Type B pancreatic cell (in vitro differentiated cells): Measurements from ENCODE around the gene ELFN1. TPM values are rescaled to one million over a fixed set of nuclear protein-coding genes. Genes with fewer than 3 reads are reported as not detected.

ENCODE experiments used
- DNase-seq: peaks from one replicate; pipeline ENCODE4 v3.0.0; 2021; ENCODE audit warnings: mixed read lengths; ENCODE audit not compliant: unreplicated experiment; ENCODE audit errors: extremely low spot score
- H3K27ac Mint-ChIP-seq: 2 replicates; pipeline ENCODE4 v1.8.0; 2021; ENCODE audit warnings: mild to moderate bottlenecking, mixed read lengths
- H3K27me3 Mint-ChIP-seq: 2 replicates; pipeline ENCODE4 v1.8.0; 2021; ENCODE audit warnings: mixed read lengths
- H3K36me3 Mint-ChIP-seq: 2 replicates; pipeline ENCODE4 v1.8.0; 2021; ENCODE audit warnings: mixed read lengths
- H3K4me1 Mint-ChIP-seq: one replicate; pipeline ENCODE4 v1.8.0; 2021; ENCODE audit warnings: mixed read lengths; ENCODE audit not compliant: unreplicated experiment
- H3K4me3 Mint-ChIP-seq: 2 replicates; pipeline ENCODE4 v1.8.0; 2021; ENCODE audit warnings: mild to moderate bottlenecking, mixed read lengths
- H3K9me3 Mint-ChIP-seq: 2 replicates; pipeline ENCODE4 v1.8.0; 2021; ENCODE audit warnings: mixed read lengths
- total RNA-seq: library from RNA; stranded (reverse); gene quantifications from 2 replicates; pipeline ENCODE4 v1.2.1, GENCODE V29; 2021; ENCODE audit warnings: low replicate concordance
- TF ChIP-seq, protein P1 (sequence below): fragments of 200-600 bp; sonication (generic); conservative IDR thresholded peaks from 2 replicates; pipeline ENCODE4 v1.5.0; 2021; ENCODE audit warnings: antibody characterized with exemption, mild to moderate bottlenecking

The ELFN1 gene
- total RNA-seq, 1 donor from 2014 or later, result 5.8 TPM

- Mint-ChIP-seq H3K9me3 (peaks cover 7% of the 10 kb centered on the region), H3K36me3 (peaks cover 7% of the 10 kb centered on the region), H3K4me3 (no peak overlapping the region), H3K4me1 (peaks cover 1% of the 10 kb centered on the region), H3K27ac (no peak overlapping the region), H3K27me3 (peaks cover 7% of the 10 kb centered on the region)
- TF ChIP-seq, protein P1, sequence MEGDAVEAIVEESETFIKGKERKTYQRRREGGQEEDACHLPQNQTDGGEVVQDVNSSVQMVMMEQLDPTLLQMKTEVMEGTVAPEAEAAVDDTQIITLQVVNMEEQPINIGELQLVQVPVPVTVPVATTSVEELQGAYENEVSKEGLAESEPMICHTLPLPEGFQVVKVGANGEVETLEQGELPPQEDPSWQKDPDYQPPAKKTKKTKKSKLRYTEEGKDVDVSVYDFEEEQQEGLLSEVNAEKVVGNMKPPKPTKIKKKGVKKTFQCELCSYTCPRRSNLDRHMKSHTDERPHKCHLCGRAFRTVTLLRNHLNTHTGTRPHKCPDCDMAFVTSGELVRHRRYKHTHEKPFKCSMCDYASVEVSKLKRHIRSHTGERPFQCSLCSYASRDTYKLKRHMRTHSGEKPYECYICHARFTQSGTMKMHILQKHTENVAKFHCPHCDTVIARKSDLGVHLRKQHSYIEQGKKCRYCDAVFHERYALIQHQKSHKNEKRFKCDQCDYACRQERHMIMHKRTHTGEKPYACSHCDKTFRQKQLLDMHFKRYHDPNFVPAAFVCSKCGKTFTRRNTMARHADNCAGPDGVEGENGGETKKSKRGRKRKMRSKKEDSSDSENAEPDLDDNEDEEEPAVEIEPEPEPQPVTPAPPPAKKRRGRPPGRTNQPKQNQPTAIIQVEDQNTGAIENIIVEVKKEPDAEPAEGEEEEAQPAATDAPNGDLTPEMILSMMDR, result no peak
- DNase-seq, result peak; percentile 52
These were observed 19.2 kb downstream of the ELFN1 start for GRCh38 chr7:1689311-1689710.

- peaks cover 7% of the 10 kb centered on the region for H3K36me3 Mint-ChIP-seq
- no peaks in the 10 kb centered on the region for H3K9me3 Mint-ChIP-seq
- peaks cover 7% of the 10 kb centered on the region for H3K27me3 Mint-ChIP-seq
- H3K27ac Mint-ChIP-seq, result no peak overlapping the region
- no peak overlapping the region for H3K4me3 Mint-ChIP-seq
- DNase-seq, result peak; percentile 10
- TF ChIP-seq, protein P1, result no peak
- peaks cover 8% of the 10 kb centered on the region for H3K4me1 Mint-ChIP-seq
These were observed 20.4 kb downstream of the ELFN1 start for GRCh38 chr7:1690359-1690958.

DNA sequence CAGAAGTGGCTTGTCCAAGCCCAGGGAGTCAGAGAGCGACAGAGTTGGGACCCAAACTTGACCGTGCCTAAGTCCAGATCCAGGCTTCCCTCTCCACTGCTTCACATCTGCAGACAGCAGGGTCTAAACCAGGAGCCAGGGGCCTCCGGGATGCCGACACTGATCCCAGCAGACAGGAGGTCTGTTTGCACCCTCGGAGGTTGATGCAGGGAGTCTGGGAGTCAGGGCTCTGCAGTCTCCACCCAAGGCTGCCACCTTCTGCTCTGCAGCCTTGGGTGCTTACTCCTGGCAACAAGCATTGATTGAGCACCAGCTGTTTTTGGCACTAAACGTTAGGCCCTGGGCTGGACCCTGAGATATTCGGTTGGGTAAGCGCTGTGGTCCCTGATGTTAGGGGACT lies 21.0 kb downstream of the ELFN1 start:
- Mint-ChIP-seq H3K27me3 (peaks cover 11% of the 10 kb centered on the region), H3K27ac (no peak overlapping the region), H3K9me3 (no peaks in the 10 kb centered on the region), H3K36me3 (peaks cover 7% of the 10 kb centered on the region), H3K4me1 (peaks cover 8% of the 10 kb centered on the region), H3K4me3 (no peak overlapping the region)
- TF ChIP-seq, protein P1, result no peak
- DNase-seq, result peak; percentile 56

DNA sequence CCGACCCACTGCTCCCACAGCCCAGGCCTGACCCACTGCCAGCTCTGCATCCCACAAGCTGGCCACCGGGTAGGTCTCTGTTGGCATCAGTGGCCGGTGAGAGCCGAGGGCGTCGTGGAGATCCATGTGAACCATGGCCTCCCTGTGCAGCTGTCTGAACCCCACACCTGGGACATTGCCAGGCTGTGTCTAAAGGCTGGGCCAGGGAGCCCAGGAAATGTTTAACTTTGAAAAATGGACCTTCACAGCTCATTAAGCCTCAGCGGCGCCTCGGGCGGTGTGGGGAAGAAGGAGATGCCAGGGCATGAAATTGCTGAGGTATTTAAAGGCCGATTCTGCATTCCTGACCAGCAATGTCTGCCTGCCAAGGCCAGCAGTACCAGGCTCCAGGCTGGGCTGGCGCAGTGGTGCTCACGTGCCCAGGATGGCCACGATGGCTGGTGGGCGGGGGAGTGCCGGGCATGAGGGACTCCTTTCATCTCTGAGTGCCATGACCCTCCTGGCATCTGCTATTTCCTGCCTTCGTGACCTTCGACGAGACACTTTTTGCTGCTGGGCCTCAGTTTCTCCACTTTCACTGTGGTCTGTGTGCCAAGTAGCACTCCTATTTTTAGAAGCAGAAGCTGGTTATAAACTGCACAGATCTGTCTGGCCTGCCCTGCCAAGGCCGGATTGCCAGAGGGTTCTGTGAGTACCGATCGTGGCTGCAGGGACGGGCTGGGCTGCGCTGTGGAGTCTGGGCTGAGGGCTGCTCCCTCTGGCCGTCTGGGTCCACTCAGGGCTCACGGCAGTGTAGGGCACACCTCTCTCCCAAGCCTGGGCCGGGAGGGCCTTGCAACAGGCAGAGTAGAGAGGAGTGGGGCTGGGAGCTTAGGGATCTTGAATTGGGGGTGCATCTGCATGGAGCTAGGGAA lies 21.8 kb downstream of the ELFN1 start:
- peak; percentile 60 for DNase-seq
- TF ChIP-seq, protein P1, result no peak
- Mint-ChIP-seq H3K36me3 (peaks cover 7% of the 10 kb centered on the region), H3K27ac (no peak overlapping the region), H3K4me1 (peaks cover 8% of the 10 kb centered on the region), H3K4me3 (no peak overlapping the region), H3K27me3 (peaks cover 11% of the 10 kb centered on the region), H3K9me3 (no peaks in the 10 kb centered on the region)

- Mint-ChIP-seq H3K4me3 (no peak overlapping the region), H3K36me3 (peaks cover 7% of the 10 kb centered on the region), H3K27ac (no peak overlapping the region), H3K4me1 (peaks cover 8% of the 10 kb centered on the region), H3K9me3 (no peaks in the 10 kb centered on the region), H3K27me3 (peaks cover 11% of the 10 kb centered on the region)
- DNase-seq, result peak; percentile 45
- TF ChIP-seq, protein P1, result no peak
These were observed 22.7 kb downstream of the ELFN1 start for GRCh38 chr7:1692515-1693418.
